Endothelial cell of umbilical vein (primary cell): Measurements from ENCODE around the gene LATS2. TPM values are rescaled to one million over a fixed set of nuclear protein-coding genes. Genes with fewer than 3 reads are reported as not detected.

ENCODE experiments used
- BruUV-seq: library from RNA; stranded (reverse); fragments of 400-500 nt; replicated peaks from 2 replicates; lab custom pipeline; 2021; lab: Mats Ljungman, UMichigan
- CTCF ChIA-PET: fragments of 300-600, 350-600 bp; sonication (Branson Sonifier 250); formaldehyde crosslinking; loops from one replicate; lab custom pipeline; 2021; ENCODE audit warnings: antibody characterized with exemption, inconsistent platforms; lab: Charles Lee
- POLR2A ChIA-PET: fragments of 300-600, 350-600 bp; sonication (Branson Sonifier 250); formaldehyde crosslinking; loops from one replicate; lab custom pipeline; 2021; ENCODE audit warnings: antibody characterized with exemption, inconsistent platforms; lab: Charles Lee
- DNase-seq: peaks from one replicate; pipeline ENCODE4 v3.0.0-alpha.2; 2011; ENCODE audit warnings: low read depth, low spot score
- FAIRE-seq: peaks from 2 replicates; lab custom pipeline; 2011; peaks lifted over from hg19 to GRCh38; lab: Jason Lieb, UNC
- H2AFZ ChIP-seq: 2 replicates; pipeline ENCODE4 v1.6.0; 2012; ENCODE audit warnings: low read depth, low read length, control low read depth, inconsistent platforms
- H3K27ac ChIP-seq: 2 replicates; pipeline ENCODE4 v1.5.1; 2011; ENCODE audit warnings: low read depth, mild to moderate bottlenecking, control low read depth, low read length, moderate library complexity; ENCODE audit not compliant: insufficient read depth
- H3K27me3 ChIP-seq, 2 experiments: 2 replicates each; pipeline versions ENCODE4 v1.6.0 to v1.6.1; 2011; ENCODE audit warnings: low read length in 2 of 2, mixed read lengths in 1 of 2; ENCODE audit not compliant: control insufficient read depth in 2 of 2, insufficient read depth in 2 of 2
- H3K36me3 ChIP-seq, 2 experiments: 2 replicates in 1 of 2; 3 replicates in 1 of 2; pipeline ENCODE4 v1.5.1; 2011; ENCODE audit warnings: low read length in 2 of 2, mild to moderate bottlenecking in 1 of 2, moderate library complexity in 1 of 2; ENCODE audit not compliant: control insufficient read depth in 2 of 2, insufficient read depth in 2 of 2; ENCODE audit errors: extremely low read depth in 1 of 2
- H3K4me1 ChIP-seq: 3 replicates; pipeline ENCODE4 v1.5.1; 2011; ENCODE audit warnings: mild to moderate bottlenecking, low read length; ENCODE audit not compliant: control insufficient read depth, insufficient read depth; ENCODE audit errors: extremely low read depth
- H3K4me2 ChIP-seq: 2 replicates; pipeline ENCODE4 v1.6.1; 2011; ENCODE audit warnings: low read length, control low read depth, mixed read lengths; ENCODE audit not compliant: insufficient read depth
- H3K4me3 ChIP-seq, 3 experiments: fragments of 200-600 bp in 1 of 3; sonication (generic), shearing (Covaris generic) in 1 of 3; replicated peaks in 1 of 3; 2 replicates each; pipeline ENCODE4 v1.5.1; 2011 to 2016; ENCODE audit warnings: control low read depth in 3 of 3, low read length in 3 of 3, mild to moderate bottlenecking in 2 of 3, inconsistent platforms in 1 of 3, low read depth in 1 of 3, moderate library complexity in 1 of 3; ENCODE audit not compliant: insufficient read depth in 1 of 3
- H3K79me2 ChIP-seq: 2 replicates; pipeline ENCODE4 v1.6.0; 2012; ENCODE audit warnings: low read length, inconsistent platforms; ENCODE audit not compliant: control insufficient read depth, insufficient read depth
- H3K9ac ChIP-seq: replicated peaks from 2 replicates; pipeline ENCODE3; 2011; ENCODE audit warnings: low read length, control low read depth; ENCODE audit not compliant: insufficient read depth; ENCODE audit errors: extremely low read depth
- H3K9me1 ChIP-seq: replicated peaks from 3 replicates; pipeline ENCODE4 v1.6.0; 2011; ENCODE audit warnings: mild to moderate bottlenecking, low read length; ENCODE audit not compliant: control insufficient read depth, insufficient read depth; ENCODE audit errors: extremely low read depth
- H3K9me3 ChIP-seq: replicated peaks from 2 replicates; pipeline ENCODE4 v1.5.1; 2012; ENCODE audit warnings: low read length, inconsistent platforms; ENCODE audit not compliant: control insufficient read depth, insufficient read depth
- H4K20me1 ChIP-seq: replicated peaks from 2 replicates; pipeline ENCODE3; 2011; ENCODE audit warnings: mild to moderate bottlenecking, low read length; ENCODE audit not compliant: control insufficient read depth, insufficient read depth; ENCODE audit errors: extremely low read depth
- CTCF ChIP-seq, 2 donors: IDR thresholded peaks; 1 replicate in 1 of 2; 2 replicates in 1 of 2; pipeline ENCODE4 v1.5.1; 2011; ENCODE audit warnings: low read length in 2 of 2, mild to moderate bottlenecking in 2 of 2, moderate library complexity in 2 of 2, control low read depth in 1 of 2, inconsistent platforms in 1 of 2, low read depth in 1 of 2; ENCODE audit not compliant: insufficient read depth in 1 of 2; ENCODE audit errors: extremely low read depth in 1 of 2
- EZH2 ChIP-seq: IDR thresholded peaks from 2 replicates; pipeline ENCODE4 v1.6.1; 2012; ENCODE audit warnings: borderline replicate concordance, low read depth, mild to moderate bottlenecking, moderate library complexity, low read length, inconsistent platforms; ENCODE audit not compliant: severe bottlenecking
- FOS ChIP-seq: IDR thresholded peaks from 2 replicates; pipeline ENCODE4 v1.6.1; 2011; ENCODE audit warnings: mild to moderate bottlenecking, low read length, moderate library complexity, borderline replicate concordance; ENCODE audit not compliant: insufficient read depth
- GATA2 ChIP-seq: IDR thresholded peaks from 2 replicates; pipeline ENCODE4 v1.7.0; 2011; ENCODE audit warnings: low read depth, mild to moderate bottlenecking, moderate library complexity, mixed read lengths, low read length; ENCODE audit not compliant: insufficient read length, insufficient read depth
- JUN ChIP-seq: IDR thresholded peaks from 2 replicates; pipeline ENCODE4 v1.6.1; 2011; ENCODE audit warnings: borderline replicate concordance, low read depth; ENCODE audit not compliant: insufficient read length, insufficient read depth
- MAX ChIP-seq: IDR thresholded peaks from 2 replicates; pipeline ENCODE4 v1.6.1; 2011; ENCODE audit not compliant: insufficient read depth, insufficient read length
- MYC ChIP-seq: IDR thresholded peaks from one replicate; pipeline ENCODE4 v1.6.1; 2011; ENCODE audit warnings: mild to moderate bottlenecking, low read depth, low read length
- POLR2A ChIP-seq: IDR thresholded peaks from 2 replicates; pipeline ENCODE4 v1.6.1; 2012; ENCODE audit warnings: low read depth, mild to moderate bottlenecking, control low read depth, low read length
- POLR2AphosphoS5 ChIP-seq: IDR thresholded peaks from 2 replicates; pipeline ENCODE4 v1.6.1; 2012; ENCODE audit warnings: low read depth, mild to moderate bottlenecking, control low read depth, low read length, moderate library complexity; ENCODE audit not compliant: insufficient read depth
- dilution Hi-C: fragments of 300-500 bp; cut with MboI; formaldehyde crosslinking; loops from one replicate; pipeline ENCODE4 v1.15.0; 2019; ENCODE audit warnings: low sequenced_read_pairs; ENCODE audit not compliant: extremely low pct_ligation_motif_present
- intact Hi-C: fragments of 100-400 bp; cut with micrococcal nuclease; formaldehyde crosslinking; loops from one replicate; pipeline ENCODE4 v1.10.0; 2022
- polyA plus RNA-seq, 4 experiments: library from polyadenylated mRNA; depleted of rRNA in 3 of 4; stranded (reverse) in 3 of 4; unstranded in 1 of 4; fragments of >200 nt; gene quantifications; 2 replicates each; pipeline versions ENCODE4 v1.2.1 to v1.2.3, GENCODE V29; 2011 to 2012; ENCODE audit warnings: missing spikeins in 1 of 4
- total RNA-seq: library from RNA; stranded (reverse); gene quantifications from 2 replicates; pipeline ENCODE4 v1.2.3, GENCODE V29; 2021

Gene LATS2
- total and polyA plus RNA-seq, 2 donors (not counting 3 experiments of a cell fraction or from before 2014, with no cell fraction given), result 33.5 to 67.6 TPM

- BruUV-seq, result no TSS peak
- Histone ChIP-seq H3K27me3 (no peaks in the 10 kb centered on the region), H3K4me3 (no peak overlapping the region), H3K27ac (no peak overlapping the region), H3K9me3 (no peaks in the 10 kb centered on the region), H2AFZ (no peak overlapping the region), H3K36me3 (peaks cover 0 to 17% of the 10 kb centered on the region in 2 experiments), H3K9ac (no peak overlapping the region), H3K9me1 (no peaks in the 10 kb centered on the region), H3K4me1 (peaks cover 48% of the 10 kb centered on the region), H3K79me2 (peaks cover 99% of the 10 kb centered on the region), H4K20me1 (peaks cover 14% of the 10 kb centered on the region), H3K4me2 (no peak overlapping the region)
- FAIRE-seq (no peak), DNase-seq (no peak)
- POLR2A ChIA-PET, result no interaction called here
- CTCF ChIA-PET, result interaction anchor here (1.1 kb wide), 1 partner anchor 11 kb away, joined by 7 read pairs; no protein-coding TSS in a partner anchor
- dilution Hi-C loops, result no loop called here
- TF ChIP-seq EZH2 (no peak), POLR2AphosphoS5 (no peak), CTCF (IDR thresholded peaks at IDR 0.05; ENCODE audit: extremely low read depth in 1 of 2, insufficient read depth in 1 of 2, low read depth in 1 of 2, low read length in 2 of 2) (no peak), FOS (no peak), MYC (no peak), JUN (no peak), MAX (no peak), POLR2A (no peak), GATA2 (no peak)
- intact Hi-C loops, result no loop called here
Measured at GRCh38 chr13:21047591-21048282, 13.6 kb downstream of the LATS2 start.
